ENCODE measurements around the gene CARMIL1.

DNA sequence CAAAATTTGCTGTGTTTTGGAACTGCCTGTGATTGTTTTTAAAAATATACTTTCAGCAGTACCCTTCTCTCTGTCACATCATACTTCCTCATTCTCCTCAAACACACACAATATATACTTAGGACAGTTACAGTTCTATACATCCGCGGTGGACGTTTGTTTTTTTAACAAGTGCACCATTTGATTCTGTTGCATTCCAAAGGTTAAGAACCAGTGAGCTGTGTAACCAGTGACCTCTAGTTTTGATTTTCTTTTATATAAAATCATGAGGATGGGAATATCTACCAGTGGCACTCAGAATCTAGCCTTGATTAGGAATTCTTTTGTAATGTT is 152.8 kb downstream of the CARMIL1 start:
- no peak for TF ChIP-seq POLR2A (IDR thresholded peaks at IDR 0.05; ENCODE audit: low read length)
- no peak for TF ChIP-seq GATA1 (IDR thresholded peaks at IDR 0.05; ENCODE audit: low read depth, low read length)
